PC-9 (cell line): ENCODE results near the gene CRTAC1. TPM values are rescaled to one million over a fixed set of nuclear protein-coding genes. Genes with fewer than 3 reads are reported as not detected.
A peak's percentile ranks its signal among the peaks of the same experiment; 100 is the strongest.

ENCODE experiments used
- BruUV-seq: library from RNA; stranded (reverse); fragments of 400-500 nt; replicated peaks from 2 replicates; lab custom pipeline; 2021; lab: Mats Ljungman, UMichigan
- CTCF ChIA-PET: fragments of 300-600 bp; sonication (Branson Sonifier 250); formaldehyde crosslinking; loops from one replicate; lab custom pipeline; 2022; ENCODE audit warnings: antibody characterized with exemption; lab: Charles Lee
- POLR2A ChIA-PET: fragments of 300-600 bp; sonication (Branson Sonifier 250); formaldehyde crosslinking; loops from one replicate; lab custom pipeline; 2022; ENCODE audit warnings: antibody characterized with exemption; ENCODE audit not compliant: unreplicated experiment; lab: Charles Lee
- DNase-seq, 2 experiments: peaks; one replicate each; pipeline versions ENCODE4 v3.0.0 to v3.0.0-alpha.2; 2015 to 2022; ENCODE audit warnings: mixed read lengths in 1 of 2
- H2AFZ ChIP-seq: fragments of 200-600 bp; sonication (generic); 2 replicates; pipeline ENCODE4 v1.8.1; 2017; ENCODE audit warnings: antibody characterized with exemption
- H3F3A ChIP-seq: fragments of 200-600 bp; sonication (generic); 2 replicates; pipeline ENCODE4 v1.8.1; 2017; ENCODE audit warnings: antibody characterized with exemption, mild to moderate bottlenecking, low read depth; ENCODE audit not compliant: insufficient read depth
- H3K27ac ChIP-seq: fragments of 200-600 bp; sonication (generic); 2 replicates; pipeline ENCODE4 v1.6.1; 2016; ENCODE audit warnings: mixed run types
- H3K27me3 ChIP-seq: fragments of 200-600 bp; sonication (generic); 2 replicates; pipeline ENCODE4 v1.6.1; 2016; ENCODE audit warnings: low read depth, mixed run types; ENCODE audit not compliant: insufficient read depth
- H3K36me3 ChIP-seq: fragments of 200-600 bp; sonication (generic); 2 replicates; pipeline ENCODE4 v1.6.1; 2016; ENCODE audit warnings: low read depth, mixed run types
- H3K4me1 ChIP-seq: fragments of 200-600 bp; sonication (generic); replicated peaks from 2 replicates; pipeline ENCODE4 v1.6.1; 2016; ENCODE audit warnings: mixed run types; ENCODE audit not compliant: insufficient read depth
- H3K4me2 ChIP-seq: fragments of 200-600 bp; sonication (generic); 2 replicates; pipeline ENCODE4 v1.6.1; 2017; ENCODE audit warnings: mixed run types
- H3K4me3 ChIP-seq: fragments of 200-600 bp; sonication (generic); 2 replicates; pipeline ENCODE4 v1.6.1; 2016; ENCODE audit warnings: mixed run types
- H3K79me2 ChIP-seq: fragments of 200-600 bp; sonication (generic); 2 replicates; pipeline ENCODE4 v1.6.1; 2017; ENCODE audit warnings: low read depth, mixed run types
- H3K9me2 ChIP-seq: fragments of 200-600 bp; sonication (generic); 2 replicates; pipeline ENCODE4 v1.8.1; 2017; ENCODE audit warnings: mild to moderate bottlenecking; ENCODE audit not compliant: insufficient read depth
- H3K9me3 ChIP-seq: fragments of 200-600 bp; sonication (generic); 2 replicates; pipeline ENCODE4 v1.8.1; 2016; ENCODE audit warnings: low read depth; ENCODE audit not compliant: insufficient read depth
- H4K20me1 ChIP-seq: fragments of 200-600 bp; sonication (generic); 2 replicates; pipeline ENCODE4 v1.8.1; 2017; ENCODE audit not compliant: insufficient read depth
- CTCF ChIP-seq: fragments of 200-600 bp; sonication (generic); conservative IDR thresholded peaks from 2 replicates; pipeline ENCODE4 v1.6.1; 2017; ENCODE audit warnings: mixed run types, antibody characterized with exemption, mild to moderate bottlenecking, moderate library complexity
- EZH2 ChIP-seq: fragments of 200-600 bp; sonication (generic); IDR thresholded peaks from 2 replicates; pipeline ENCODE4 v1.8.0; 2017; ENCODE audit warnings: antibody characterized with exemption, low read depth
- intact Hi-C: fragments of 100-400 bp; cut with micrococcal nuclease; formaldehyde crosslinking; loops from one replicate; pipeline ENCODE4 v1.10.0; 2022; ENCODE audit not compliant: unreplicated experiment
- total RNA-seq: library from RNA; stranded (reverse); gene quantifications from 2 replicates; pipeline ENCODE4 v1.2.3, GENCODE V29; 2021

Gene CRTAC1
- total RNA-seq, 1 experiment from 2014 or later: not detected

GRCh38 chr10:97828721-97829120 is 201.7 kb downstream of the CRTAC1 start:
- H3K36me3 ChIP-seq: no peaks in the 10 kb centered on the region
- no peaks in the 10 kb centered on the region for H3K9me2 ChIP-seq
- H3K4me1 ChIP-seq: peaks cover 14% of the 10 kb centered on the region
- no peak overlapping the region for H3K4me3 ChIP-seq
- no peak overlapping the region for H2AFZ ChIP-seq
- intact Hi-C loops: no loop called here
- DNase-seq: no peak
- H3K9me3 ChIP-seq: no peaks in the 10 kb centered on the region
- H3K4me2 ChIP-seq: no peak overlapping the region
- no TSS peak for BruUV-seq
- TF ChIP-seq EZH2: no peak
- TF ChIP-seq CTCF: no peak
- CTCF ChIA-PET: no interaction called here
- H3K79me2 ChIP-seq: no peaks in the 10 kb centered on the region
- POLR2A ChIA-PET: no interaction called here
- H4K20me1 ChIP-seq: no peaks in the 10 kb centered on the region
- H3K27ac ChIP-seq: no peak overlapping the region
- peaks cover 4% of the 10 kb centered on the region; the same call in 1 of the 2 replicates for H3F3A ChIP-seq
- no peaks in the 10 kb centered on the region for H3K27me3 ChIP-seq

GRCh38 chr10:97827702-97828291 is 202.6 kb downstream of the CRTAC1 start:
- BruUV-seq: no TSS peak
- intact Hi-C loops: no loop called here
- no peak overlapping the region for H2AFZ ChIP-seq
- no peaks in the 10 kb centered on the region for H3K79me2 ChIP-seq
- H3K4me2 ChIP-seq: peak overlapping the region; percentile 19
- no peaks in the 10 kb centered on the region for H3K36me3 ChIP-seq
- CTCF ChIA-PET: no interaction called here
- H3F3A ChIP-seq: peaks cover 4% of the 10 kb centered on the region; the same call in 1 of the 2 replicates
- H3K4me3 ChIP-seq: no peak overlapping the region
- no peaks in the 10 kb centered on the region for H3K9me3 ChIP-seq
- H3K27ac ChIP-seq: peak overlapping the region; percentile 37; the same call in 1 of the 2 replicates
- POLR2A ChIA-PET: no interaction called here
- no peaks in the 10 kb centered on the region for H3K9me2 ChIP-seq
- TF ChIP-seq CTCF (no peak), EZH2 (no peak)
- H3K27me3 ChIP-seq: no peaks in the 10 kb centered on the region
- DNase-seq: peak in 1 of 2 experiments; percentile 36
- no peaks in the 10 kb centered on the region for H4K20me1 ChIP-seq
- peaks cover 15% of the 10 kb centered on the region for H3K4me1 ChIP-seq

- Histone ChIP-seq H2AFZ (no peak overlapping the region), H3F3A (peaks cover 8% of the 10 kb centered on the region; the same call in 1 of the 2 replicates), H4K20me1 (no peaks in the 10 kb centered on the region), H3K27me3 (no peaks in the 10 kb centered on the region), H3K4me3 (no peak overlapping the region), H3K79me2 (no peaks in the 10 kb centered on the region), H3K9me2 (no peaks in the 10 kb centered on the region), H3K9me3 (no peaks in the 10 kb centered on the region), H3K27ac (no peak overlapping the region), H3K4me1 (peaks cover 24% of the 10 kb centered on the region), H3K4me2 (no peak overlapping the region), H3K36me3 (no peaks in the 10 kb centered on the region)
- intact Hi-C loops: no loop called here
- no peak for TF ChIP-seq EZH2
- TF ChIP-seq CTCF: no peak
- no TSS peak for BruUV-seq
- no peak for DNase-seq
- ChIA-PET POLR2A (no interaction called here), CTCF (no interaction called here)
These were observed 203.5 kb downstream of the CRTAC1 start for GRCh38 chr10:97826892-97827291.
